GM18517 (cell line): ENCODE data around the gene PRKCE.

Experiments
- ATAC-seq: cut with Tn5 transposase; IDR thresholded peaks from one replicate; pipeline ENCODE4 v1.9.1; 2021; ENCODE audit warnings: mild to moderate bottlenecking, moderate library complexity; ENCODE audit not compliant: unreplicated experiment

PRKCE gene

GRCh38 chr2:45651415-45652089 is at the start of gene PRKCE:
PRKCE (plus strand) TSS chr2:45651675.
- peak; percentile 30 for ATAC-seq

- ATAC-seq: no peak
Observed at GRCh38 chr2:45602624-45603023, 48.9 kb upstream of the PRKCE start.

GRCh38 chr2:45605116-45605515 is 46.4 kb upstream of the PRKCE start:
- ATAC-seq: no peak

GRCh38 chr2:45606796-45607195 is 44.7 kb upstream of the PRKCE start:
- no peak for ATAC-seq

- ATAC-seq: no peak
Observed at GRCh38 chr2:45607701-45608100, 43.8 kb upstream of the PRKCE start.

- peak; percentile 38 for ATAC-seq
Observed at GRCh38 chr2:45610281-45611019, 41.0 kb upstream of the PRKCE start.

- peak; percentile 85 for ATAC-seq
Observed at GRCh38 chr2:45611020-45611859, 40.2 kb upstream of the PRKCE start, which contains the start of gene SRBD1. SRBD1 (minus strand) TSS chr2:45611267; CDS start chr2:45605441, 5,826 bp downstream.

- no peak for ATAC-seq
Observed at GRCh38 chr2:45612285-45612684, 39.2 kb upstream of the PRKCE start.

- no peak for ATAC-seq
Observed at GRCh38 chr2:45612731-45613130, 38.7 kb upstream of the PRKCE start.

- ATAC-seq: no peak
Observed at GRCh38 chr2:45614330-45614729, 37.1 kb upstream of the PRKCE start.

GRCh38 chr2:45614871-45615415 is 36.5 kb upstream of the PRKCE start:
- ATAC-seq: no peak

- ATAC-seq: no peak
Observed at GRCh38 chr2:45616658-45617411, 34.6 kb upstream of the PRKCE start.

- ATAC-seq: no peak
Observed at GRCh38 chr2:45617496-45617895, 34.0 kb upstream of the PRKCE start.

- no peak for ATAC-seq
Observed at GRCh38 chr2:45622336-45623075, 29.0 kb upstream of the PRKCE start.

- ATAC-seq: no peak
Observed at GRCh38 chr2:45623098-45623497, 28.4 kb upstream of the PRKCE start.

- ATAC-seq: no peak
Observed at GRCh38 chr2:45625824-45626223, 25.7 kb upstream of the PRKCE start.

- no peak for ATAC-seq
Observed at GRCh38 chr2:45626387-45627221, 24.9 kb upstream of the PRKCE start.

GRCh38 chr2:45627911-45628310 is 23.6 kb upstream of the PRKCE start:
- ATAC-seq: no peak

- no peak for ATAC-seq
Observed at GRCh38 chr2:45629971-45630370, 21.5 kb upstream of the PRKCE start.
